ENCODE data around the gene MRPL36.
A peak's percentile ranks its signal among the peaks of the same experiment; 100 is the strongest.

The MRPL36 gene

GRCh38 chr5:1765880-1766235, 33.8 kb downstream of the MRPL36 start:
- FAIRE-seq = no peak
- DNase-seq (ENCODE audit: low spot score) = no peak

- DNase-seq (ENCODE audit: low spot score) = no peak
- no peak for FAIRE-seq
Measured at GRCh38 chr5:1765141-1765879, 34.3 kb downstream of the MRPL36 start.

GRCh38 chr5:1764606-1764960, 35.1 kb downstream of the MRPL36 start:
- no peak for FAIRE-seq
- no peak for DNase-seq (ENCODE audit: low spot score)

DNA sequence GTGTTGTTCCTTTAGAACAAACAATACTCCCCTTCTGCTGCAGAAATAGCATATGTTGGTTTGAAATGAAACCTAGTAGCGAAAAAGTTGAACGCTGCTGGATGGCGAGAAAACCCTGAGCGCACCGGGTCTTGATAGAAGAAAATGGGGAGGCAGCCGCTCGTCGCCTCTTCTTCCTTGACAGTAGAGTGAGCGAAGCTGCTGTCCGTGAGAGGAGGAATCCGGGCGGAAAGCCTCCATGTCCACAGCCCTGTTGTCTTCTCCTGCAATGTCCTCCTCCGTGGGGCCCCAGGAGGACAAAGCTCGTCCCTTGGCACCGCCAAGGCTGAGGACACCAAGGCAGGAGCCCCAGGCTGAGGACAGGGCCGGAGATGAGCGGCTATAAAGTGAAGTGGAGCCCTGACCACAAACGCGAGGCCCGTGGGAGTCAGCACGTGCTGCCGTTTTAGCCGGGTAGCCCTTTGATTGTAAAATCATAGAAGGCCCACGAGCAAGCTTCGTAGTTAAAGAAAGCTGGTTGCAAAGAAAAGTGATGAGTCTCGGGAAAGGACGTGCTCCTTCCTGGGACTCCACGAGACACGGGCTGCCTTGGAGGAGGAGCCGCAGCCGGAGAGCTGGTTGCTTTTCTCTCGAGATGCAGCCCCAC, 35.6 kb downstream of the MRPL36 start:
- no peak for FAIRE-seq
- DNase-seq (ENCODE audit: low spot score) = no peak

- DNase-seq (ENCODE audit: low spot score) (peak; percentile 49), FAIRE-seq (peak; percentile 46)
Measured at GRCh38 chr5:1763548-1763911, 36.1 kb downstream of the MRPL36 start.

- FAIRE-seq = no peak
- DNase-seq (ENCODE audit: low spot score) = no peak
Measured at GRCh38 chr5:1762883-1763547, 36.6 kb downstream of the MRPL36 start.

- no peak for DNase-seq (ENCODE audit: low spot score)
- FAIRE-seq = no peak
Measured at GRCh38 chr5:1762121-1762882, 37.3 kb downstream of the MRPL36 start.

- FAIRE-seq = no peak
- DNase-seq (ENCODE audit: low spot score) = no peak
Measured at GRCh38 chr5:1761453-1761755, 38.2 kb downstream of the MRPL36 start.

DNA sequence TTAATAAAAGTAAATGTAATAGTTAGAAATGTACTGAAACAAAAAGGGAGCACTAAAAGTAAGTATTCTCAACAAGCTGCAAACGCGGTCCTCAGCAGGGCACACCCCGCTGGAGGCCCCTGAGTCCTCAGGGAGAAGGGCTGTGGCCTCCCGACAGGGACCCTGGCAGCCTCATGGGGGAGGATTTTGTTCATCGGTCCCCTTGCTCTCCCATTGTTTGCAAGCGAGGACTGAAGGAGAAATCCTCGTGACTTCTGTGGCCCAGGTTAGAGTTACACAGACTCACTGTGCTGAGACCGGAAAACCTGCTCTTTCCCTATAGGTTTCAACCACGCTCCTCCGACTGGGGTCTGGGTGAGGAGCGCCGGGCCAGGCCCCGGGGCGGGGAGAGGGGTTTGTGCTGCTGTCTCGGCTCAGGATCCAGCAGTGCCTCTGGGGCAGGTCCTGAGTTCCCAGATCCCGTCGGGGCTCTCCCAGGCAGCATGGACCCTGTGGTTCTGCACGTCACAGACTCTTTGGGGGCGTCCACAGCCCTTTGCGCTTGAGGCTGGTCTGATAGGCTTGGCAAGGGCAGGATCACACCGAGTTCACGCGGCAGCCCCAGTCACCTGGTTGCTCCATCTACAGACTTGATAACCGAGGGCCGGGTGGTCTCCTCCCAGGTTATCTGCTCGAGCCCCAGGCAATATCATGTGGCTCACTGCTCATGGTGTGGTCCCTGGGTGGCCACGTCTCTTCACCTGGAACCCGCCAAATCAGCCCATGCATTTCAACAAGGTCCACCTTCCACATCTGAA, 38.8 kb downstream of the MRPL36 start:
- no peak for FAIRE-seq
- no peak for DNase-seq (ENCODE audit: low spot score)

DNA sequence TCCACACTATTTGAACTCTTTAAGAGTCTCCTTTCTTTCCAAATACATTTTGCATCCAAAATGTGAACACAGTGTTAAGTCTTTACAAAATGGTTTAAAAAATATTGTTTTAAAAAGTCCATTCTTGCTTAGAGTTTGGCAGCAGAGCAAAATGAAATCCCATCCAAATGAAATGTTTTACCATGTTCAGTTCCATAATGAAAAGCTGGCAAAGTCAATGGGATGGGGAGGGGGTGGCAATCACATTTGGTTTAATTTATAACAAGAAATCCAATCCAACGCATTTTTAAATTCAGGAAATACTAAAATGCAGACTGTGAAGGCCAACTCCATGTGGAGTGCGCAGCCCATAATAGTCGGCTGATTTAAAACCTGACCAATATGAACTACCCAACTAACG, 39.4 kb downstream of the MRPL36 start:
- FAIRE-seq (no peak), DNase-seq (ENCODE audit: low spot score) (no peak)

GRCh38 chr5:1759378-1759970, 40.2 kb downstream of the MRPL36 start:
- no peak for DNase-seq (ENCODE audit: low spot score)

GRCh38 chr5:1758574-1758973, 41.1 kb downstream of the MRPL36 start:
- DNase-seq (ENCODE audit: low spot score) = no peak
- FAIRE-seq = no peak

More at GRCh38 chr5:1759378-1759970, 40.2 kb downstream of the MRPL36 start:
- no peak for FAIRE-seq

DNA sequence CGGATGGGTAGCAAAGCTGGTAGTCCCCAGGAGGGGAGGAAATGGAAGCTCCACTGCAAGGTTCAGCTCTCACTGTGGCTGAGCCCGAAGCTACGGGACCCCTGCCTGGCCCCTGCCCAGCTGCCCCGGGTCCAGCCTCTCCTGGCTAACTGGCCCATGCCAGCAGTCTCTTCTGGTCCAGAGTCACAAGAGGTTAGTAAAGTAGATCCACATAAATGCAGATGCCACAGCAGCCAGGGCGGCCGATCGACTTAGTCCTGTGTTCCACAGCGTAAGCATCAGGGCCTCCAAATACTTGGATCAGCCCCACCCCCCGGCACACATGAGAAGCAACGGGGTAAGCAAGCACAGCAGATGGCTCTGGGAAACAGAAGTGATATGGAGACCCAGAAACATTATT, 42.1 kb downstream of the MRPL36 start:
- no peak for FAIRE-seq
- DNase-seq (ENCODE audit: low spot score) = no peak

DNA sequence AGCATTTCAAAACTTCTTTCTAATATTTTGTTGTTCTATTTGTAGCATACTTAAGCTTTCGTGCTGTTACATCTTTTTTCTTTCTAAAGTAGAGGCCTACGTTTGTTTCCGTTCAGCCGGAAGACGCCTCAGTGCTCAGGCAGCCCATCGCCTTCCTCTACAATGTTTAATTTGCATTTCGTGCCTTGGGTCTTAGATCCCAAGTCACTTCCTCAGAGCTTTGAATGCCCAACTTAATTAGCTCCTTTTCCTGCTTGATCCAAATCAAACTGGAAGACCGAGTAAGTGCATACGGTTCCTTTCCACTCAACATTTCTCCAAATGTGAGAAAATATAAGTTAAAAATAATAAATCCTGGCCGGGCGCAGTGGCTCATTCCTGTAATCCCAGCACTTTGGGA, 43.2 kb downstream of the MRPL36 start:
- DNase-seq (ENCODE audit: low spot score) (no peak), FAIRE-seq (no peak)

- DNase-seq (ENCODE audit: low spot score) = no peak
- no peak for FAIRE-seq
Measured at GRCh38 chr5:1755321-1755949, 44.2 kb downstream of the MRPL36 start.

GRCh38 chr5:1754531-1755220, 45.0 kb downstream of the MRPL36 start:
- no peak for FAIRE-seq

GRCh38 chr5:1753490-1753889, 46.1 kb downstream of the MRPL36 start:
- FAIRE-seq (no peak), DNase-seq (ENCODE audit: low spot score) (no peak)

More at GRCh38 chr5:1754531-1755220, 45.0 kb downstream of the MRPL36 start:
- DNase-seq (ENCODE audit: low spot score) = no peak

DNA sequence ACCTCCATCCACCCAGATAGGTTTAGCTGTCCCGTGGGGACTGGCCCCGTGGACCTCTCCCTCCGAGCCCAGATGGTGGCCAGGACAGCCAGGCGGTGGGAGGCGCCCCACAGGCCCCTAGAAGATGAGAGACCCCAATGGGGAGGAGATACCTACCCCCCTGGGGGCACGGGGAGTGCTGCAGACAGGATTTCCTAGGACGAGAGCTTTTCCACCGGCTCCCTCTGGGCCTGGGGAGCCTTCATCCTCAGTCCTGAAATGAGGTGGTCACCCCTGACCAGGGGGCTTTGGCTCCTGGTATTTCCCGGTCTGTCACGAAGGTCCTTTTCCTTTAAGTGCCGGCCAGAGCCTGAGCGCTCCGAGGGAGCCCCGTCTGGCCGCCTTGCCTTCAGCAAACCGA, 46.8 kb downstream of the MRPL36 start:
- FAIRE-seq (no peak), DNase-seq (ENCODE audit: low spot score) (no peak)

- DNase-seq (ENCODE audit: low spot score) = no peak
- FAIRE-seq = no peak
Measured at GRCh38 chr5:1751864-1752822, 47.5 kb downstream of the MRPL36 start.
